K562 (cell line): Measurements from ENCODE around the gene NAT14.

Experiments used
- BMI1 ChIP-seq: fragments of 150-350 bp; IDR thresholded peaks from 2 replicates; pipeline ENCODE4 v1.6.1; 2014; ENCODE audit warnings: low read length
- CBFB ChIP-seq: sonication (generic); formaldehyde crosslinking; IDR thresholded peaks from 2 replicates; pipeline ENCODE4 v1.4.0; 2020; ENCODE audit warnings: mild to moderate bottlenecking, missing genetic modification reagents
- CBX2 ChIP-seq: fragments of 200-600 bp; sonication (generic); IDR thresholded peaks from one replicate; pipeline ENCODE4 v1.6.1; 2012; ENCODE audit warnings: mild to moderate bottlenecking, low read length, inconsistent platforms; ENCODE audit not compliant: insufficient read depth, poor library complexity, severe bottlenecking
- ELF4 ChIP-seq: fragments of 450-650 bp; formaldehyde crosslinking; IDR thresholded peaks from 2 replicates; pipeline ENCODE4 v1.4.0; 2022; ENCODE audit warnings: missing genetic modification characterization
- MAX ChIP-seq: sonication (generic); formaldehyde crosslinking; IDR thresholded peaks from 2 replicates; pipeline ENCODE4 v1.9.0; 2022; ENCODE audit warnings: mild to moderate bottlenecking, missing genetic modification reagents
- POLR2AphosphoS2 ChIP-seq: IDR thresholded peaks from 2 replicates; pipeline ENCODE4 v1.6.1; 2012; ENCODE audit warnings: low read length, improper control_type of control experiment
- REST ChIP-seq, 2 experiments: fragments of 450-650 bp; formaldehyde crosslinking in 1 of 2; IDR thresholded peaks; 2 replicates each; pipeline versions ENCODE4 v1.4.0 to v1.6.1; 2014 to 2020; ENCODE audit warnings: mild to moderate bottlenecking in 2 of 2, borderline replicate concordance in 1 of 2, low read depth in 1 of 2
- ZNF184 ChIP-seq: sonication (generic); formaldehyde crosslinking; IDR thresholded peaks from 2 replicates; pipeline ENCODE4 v1.5.0; 2020; ENCODE audit warnings: missing genetic modification reagents
- ZNF830 ChIP-seq: fragments of 250-450 bp; sonication (Bioruptor Pico); IDR thresholded peaks from 2 replicates; pipeline ENCODE4 v1.5.0; 2021; ENCODE audit warnings: mild to moderate bottlenecking

DNA sequence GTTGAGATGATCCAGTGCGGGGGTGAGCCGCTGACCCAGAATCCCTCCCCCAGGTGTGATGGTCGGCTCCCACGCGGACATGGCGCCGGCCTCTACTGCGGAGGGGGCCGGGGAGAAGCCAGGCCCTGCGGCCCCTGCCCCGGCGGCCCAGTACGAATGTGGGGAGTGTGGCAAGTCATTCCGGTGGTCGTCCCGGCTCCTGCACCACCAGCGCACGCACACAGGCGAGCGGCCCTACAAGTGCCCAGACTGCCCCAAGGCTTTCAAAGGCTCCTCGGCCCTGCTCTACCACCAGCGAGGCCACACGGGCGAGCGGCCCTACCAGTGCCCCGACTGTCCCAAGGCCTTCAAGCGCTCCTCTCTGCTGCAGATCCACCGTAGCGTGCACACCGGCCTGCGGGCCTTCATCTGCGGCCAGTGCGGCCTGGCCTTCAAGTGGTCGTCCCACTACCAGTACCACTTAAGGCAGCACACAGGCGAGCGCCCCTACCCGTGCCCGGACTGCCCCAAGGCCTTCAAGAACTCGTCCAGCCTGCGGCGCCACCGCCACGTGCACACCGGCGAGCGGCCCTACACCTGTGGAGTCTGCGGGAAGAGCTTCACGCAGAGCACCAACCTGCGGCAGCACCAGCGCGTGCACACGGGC, 3.7 kb upstream of the NAT14 start:
- TF ChIP-seq BMI1 (no peak), ELF4 (CRISPR knock-in tag) (no peak), POLR2AphosphoS2 (no peak), CBFB (CRISPR knock-in tag) (no peak), ZNF184 (CRISPR knock-in tag) (no peak), ZNF830 (CRISPR knock-in tag) (no peak), CBX2 (no peak), REST (IDR thresholded peaks at IDR 0.05; ENCODE audit: borderline replicate concordance) (no peak), REST (CRISPR knock-in tag; IDR thresholded peaks at IDR 0.05; ENCODE audit: low read depth) (no peak), MAX (CRISPR knock-in tag) (no peak)
